ENCODE results near the gene ATP10B. TPM values are rescaled to one million over a fixed set of nuclear protein-coding genes. Genes with fewer than 3 reads are reported as not detected.

The ATP10B gene
- total RNA-seq, 1 experiment from 2014 or later = not detected

- no peaks in the 10 kb centered on the region; the same call in 1 of the 2 replicates for H3K27me3 ChIP-seq (ENCODE audit: control insufficient read depth, insufficient read depth, low read length)
- DNase-seq (ENCODE audit: low read depth, low spot score) (no peak), ATAC-seq (no peak)
- H3K27ac ChIP-seq (ENCODE audit: low read length) = no peak overlapping the region
- POLR2A ChIA-PET = no interaction called here
- H3K9me3 ChIP-seq (ENCODE audit: control insufficient read depth, insufficient read depth, low read depth, low read length) = no peaks in the 10 kb centered on the region
- no peaks in the 10 kb centered on the region for H3K36me3 ChIP-seq (ENCODE audit: control insufficient read depth, insufficient read depth, low read length)
- BruUV-seq (replicated peaks) = no TSS peak
- intact Hi-C loops (cut with micrococcal nuclease; ENCODE audit: unreplicated experiment) = no loop called here
- CTCF ChIA-PET = no interaction called here
- TF ChIP-seq TCF7L2 (IDR thresholded peaks at IDR 0.05; ENCODE audit: low read depth, low read length) (no peak), POLR2AphosphoS5 (IDR thresholded peaks at IDR 0.05; ENCODE audit: low read depth, low read length) (no peak), CTCF (IDR thresholded peaks at IDR 0.05) (no peak), SIN3A (IDR thresholded peaks at IDR 0.05; ENCODE audit: borderline replicate concordance, insufficient read depth, low read depth, low read length) (no peak), REST (IDR thresholded peaks at IDR 0.05; ENCODE audit: insufficient read depth in 1 of 2, low read depth in 2 of 2, low read length in 1 of 2) (no peak)
- in situ Hi-C loops (cut with HindIII; ENCODE audit: low pct_unique_long_range_greater_than_20kb, low sequenced_read_pairs) = no loop called here
- no peaks in the 10 kb centered on the region for H3K4me1 ChIP-seq (ENCODE audit: control insufficient read depth, insufficient read depth, low read length)
- no peak overlapping the region for H3K4me3 ChIP-seq (ENCODE audit: low read depth in 2 of 2, low read length in 2 of 2)
Observed at GRCh38 chr5:160844177-160844576, 7.8 kb downstream of the ATP10B start.

GRCh38 chr5:160843240-160843639, 8.8 kb downstream of the ATP10B start:
- H3K9me3 ChIP-seq (ENCODE audit: control insufficient read depth, insufficient read depth, low read depth, low read length) = no peaks in the 10 kb centered on the region
- in situ Hi-C loops (cut with HindIII; ENCODE audit: low pct_unique_long_range_greater_than_20kb, low sequenced_read_pairs) (no loop called here), intact Hi-C loops (cut with micrococcal nuclease; ENCODE audit: unreplicated experiment) (no loop called here)
- no peak for TF ChIP-seq CTCF (IDR thresholded peaks at IDR 0.05)
- no peak for TF ChIP-seq POLR2AphosphoS5 (IDR thresholded peaks at IDR 0.05; ENCODE audit: low read depth, low read length)
- TF ChIP-seq REST (IDR thresholded peaks at IDR 0.05; ENCODE audit: insufficient read depth in 1 of 2, low read depth in 2 of 2, low read length in 1 of 2) = no peak
- no peak for TF ChIP-seq TCF7L2 (IDR thresholded peaks at IDR 0.05; ENCODE audit: low read depth, low read length)
- TF ChIP-seq SIN3A (IDR thresholded peaks at IDR 0.05; ENCODE audit: borderline replicate concordance, insufficient read depth, low read depth, low read length) = no peak
- H3K36me3 ChIP-seq (ENCODE audit: control insufficient read depth, insufficient read depth, low read length) = no peaks in the 10 kb centered on the region
- no TSS peak for BruUV-seq (replicated peaks)
- no peak overlapping the region for H3K27ac ChIP-seq (ENCODE audit: low read length)
- ChIA-PET POLR2A (no interaction called here), CTCF (no interaction called here)
- ATAC-seq (no peak), DNase-seq (ENCODE audit: low read depth, low spot score) (no peak)
- no peaks in the 10 kb centered on the region; the same call in 1 of the 2 replicates for H3K27me3 ChIP-seq (ENCODE audit: control insufficient read depth, insufficient read depth, low read length)
- H3K4me3 ChIP-seq (ENCODE audit: low read depth in 2 of 2, low read length in 2 of 2) = no peak overlapping the region
- no peaks in the 10 kb centered on the region for H3K4me1 ChIP-seq (ENCODE audit: control insufficient read depth, insufficient read depth, low read length)
